GM23248 (cell line): ENCODE measurements around the gene MRGPRD. TPM values are rescaled to one million over a fixed set of nuclear protein-coding genes. Genes with fewer than 3 reads are reported as not detected.
"Not testable (repeated sequence)": the region's sequence is repeated elsewhere in the genome, so short reads cannot be mapped to it uniquely, and the experiment has no call there.

Experiments used
- DNase-seq: peaks from one replicate; pipeline ENCODE4 v3.0.0-alpha.2; 2015
- H2AFZ ChIP-seq: fragments of 200-600 bp; sonication (generic); 2 replicates; pipeline ENCODE4 v1.6.1; 2016; ENCODE audit warnings: antibody characterized with exemption
- H3F3A ChIP-seq: fragments of 200-600 bp; sonication (generic); 2 replicates; pipeline ENCODE4 v1.6.1; 2016; ENCODE audit warnings: mild to moderate bottlenecking, antibody characterized with exemption, mixed run types; ENCODE audit not compliant: insufficient read depth
- H3K27ac ChIP-seq: fragments of 200-600 bp; sonication (generic); 2 replicates; pipeline ENCODE4 v1.5.1; 2016; ENCODE audit warnings: mild to moderate bottlenecking
- H3K27me3 ChIP-seq: fragments of 200-600 bp; sonication (generic); replicated peaks from 2 replicates; pipeline ENCODE4 v1.6.1; 2016; ENCODE audit warnings: mild to moderate bottlenecking; ENCODE audit not compliant: insufficient read depth
- H3K36me3 ChIP-seq: fragments of 200-600 bp; sonication (generic); 2 replicates; pipeline ENCODE4 v1.6.1; 2016; ENCODE audit warnings: low read depth, mild to moderate bottlenecking
- H3K4me1 ChIP-seq: fragments of 200-600 bp; sonication (generic); 2 replicates; pipeline ENCODE4 v1.6.1; 2016; ENCODE audit warnings: mild to moderate bottlenecking; ENCODE audit not compliant: insufficient read depth
- H3K4me2 ChIP-seq: fragments of 200-600 bp; sonication (generic); one replicate; pipeline ENCODE4 v1.6.1; 2016; ENCODE audit warnings: mild to moderate bottlenecking; ENCODE audit not compliant: unreplicated experiment
- H3K4me3 ChIP-seq: fragments of 200-600 bp; sonication (generic); 2 replicates; pipeline ENCODE4 v1.5.1; 2016; ENCODE audit warnings: mild to moderate bottlenecking
- H3K79me2 ChIP-seq: fragments of 200-600 bp; sonication (generic); 2 replicates; pipeline ENCODE4 v1.6.1; 2016; ENCODE audit warnings: mild to moderate bottlenecking; ENCODE audit not compliant: insufficient read depth
- H3K9ac ChIP-seq: fragments of 200-600 bp; sonication (generic); 2 replicates; pipeline ENCODE4 v1.6.1; 2016; ENCODE audit warnings: mild to moderate bottlenecking
- H3K9me2 ChIP-seq: fragments of 200-600 bp; sonication (generic); 2 replicates; pipeline ENCODE4 v1.6.1; 2016; ENCODE audit warnings: mixed run types, mild to moderate bottlenecking, moderate library complexity; ENCODE audit not compliant: insufficient read depth
- H3K9me3 ChIP-seq: fragments of 200-600 bp; sonication (generic); one replicate; pipeline ENCODE4 v1.6.1; 2017; ENCODE audit warnings: low read depth
- H4K20me1 ChIP-seq: fragments of 200-600 bp; sonication (generic); 2 replicates; pipeline ENCODE4 v1.6.0; 2016; ENCODE audit not compliant: insufficient read depth
- EZH2 ChIP-seq: fragments of 200-600 bp; sonication (generic); IDR thresholded peaks from 2 replicates; pipeline ENCODE4 v1.6.1; 2018; ENCODE audit warnings: antibody characterized with exemption, mild to moderate bottlenecking; ENCODE audit not compliant: insufficient read depth, poor library complexity, severe bottlenecking
- EZH2phosphoT487 ChIP-seq: fragments of 200-600 bp; sonication (generic); IDR thresholded peaks from 2 replicates; pipeline ENCODE4 v1.6.1; 2018; ENCODE audit warnings: antibody characterized with exemption, moderate library complexity, mild to moderate bottlenecking, low read depth; ENCODE audit not compliant: insufficient read depth
- WGBS, 2 experiments: methylation state at CpG; one replicate each; pipeline ENCODE4 v1.1.6; 2015 to 2017; ENCODE audit warnings: low lambda C conversion rate in 2 of 2, low coverage in 1 of 2; ENCODE audit errors: missing lambda C conversion rate in 2 of 2; 5-methylcytosine and 5-hydroxymethylcytosine counted together
- in situ Hi-C: fragments of 300-500 bp; cut with MboI; formaldehyde crosslinking; loops from 2 replicates; pipeline ENCODE4 v1.15.0; 2020
- polyA plus RNA-seq: library from polyadenylated mRNA; unstranded; fragments of >200 nt; fragmentation: Nextera tagmentation; extraction: Ambion mirVana; gene quantifications from 2 replicates; pipeline ENCODE4 v1.2.1, GENCODE V29; 2016
- total RNA-seq: library from RNA; depleted of rRNA; stranded (reverse); fragments of >200 nt; shearing (Covaris generic); gene quantifications from 2 replicates; pipeline ENCODE4 v1.2.3, GENCODE V29; 2014

The MRGPRD gene
- total and polyA plus RNA-seq, 2 experiments from 2014 or later = not detected

GRCh38 chr11:69000391-69000790, 19.6 kb upstream of the MRGPRD start:
- H3K4me1 ChIP-seq = peaks cover 12% of the 10 kb centered on the region
- peak overlapping the region; percentile 37 for H3K4me2 ChIP-seq
- in situ Hi-C loops = no loop called here

GRCh38 chr11:68999748-69000355, 19.1 kb upstream of the MRGPRD start:
- H2AFZ ChIP-seq, H3K9me2 ChIP-seq, in situ Hi-C loops, H3K36me3 ChIP-seq, H3K9me3 ChIP-seq, DNase-seq, H3K4me3 ChIP-seq, H3K4me2 ChIP-seq, H4K20me1 ChIP-seq, H3K79me2 ChIP-seq, H3K27me3 ChIP-seq: not testable (repeated sequence)
- WGBS, 2 experiments = 86 to 88% methylated on average over 12 of the region's 12 CpGs
- H3K4me1 ChIP-seq = peaks cover 12% of the 10 kb centered on the region
- peaks cover 15% of the 10 kb centered on the region for H3F3A ChIP-seq
- peak overlapping the region; percentile 67 for H3K27ac ChIP-seq
- H3K9ac ChIP-seq = peak overlapping the region; percentile 67

More at GRCh38 chr11:69000391-69000790, 19.6 kb upstream of the MRGPRD start:
- Histone ChIP-seq H4K20me1 (no peaks in the 10 kb centered on the region), H3K27ac (peak overlapping the region; percentile 67), H3K79me2 (no peaks in the 10 kb centered on the region), H3K4me3 (no peak overlapping the region), H3K27me3 (no peaks in the 10 kb centered on the region), H3K9ac (peak overlapping the region; percentile 67), H2AFZ (peak overlapping the region; percentile 31; the same call in 1 of the 2 replicates), H3F3A (peaks cover 15% of the 10 kb centered on the region), H3K36me3 (no peaks in the 10 kb centered on the region), H3K9me3 (no peaks in the 10 kb centered on the region), H3K9me2 (no peaks in the 10 kb centered on the region)
- 12 to 19% methylated on average over 5 of the region's 5 CpGs for WGBS, 2 experiments
- TF ChIP-seq EZH2phosphoT487 (no peak), EZH2 (no peak)
- DNase-seq = peak; percentile 13

GRCh38 chr11:68999093-68999747, 18.4 kb upstream of the MRGPRD start:
- DNase-seq = no peak
- H4K20me1 ChIP-seq = no peaks in the 10 kb centered on the region
- peaks cover 12% of the 10 kb centered on the region for H3K4me1 ChIP-seq
- no peaks in the 10 kb centered on the region for H3K9me2 ChIP-seq
- H2AFZ ChIP-seq = no peak overlapping the region
- no peaks in the 10 kb centered on the region for H3K9me3 ChIP-seq
- H3K9ac ChIP-seq = no peak overlapping the region
- no peak overlapping the region for H3K4me3 ChIP-seq
- no peak for TF ChIP-seq EZH2phosphoT487
- no peak for TF ChIP-seq EZH2
- H3F3A ChIP-seq = peaks cover 15% of the 10 kb centered on the region
- no peak overlapping the region for H3K27ac ChIP-seq
- H3K27me3 ChIP-seq = no peaks in the 10 kb centered on the region
- in situ Hi-C loops = no loop called here
- no peaks in the 10 kb centered on the region for H3K36me3 ChIP-seq
- no peak overlapping the region for H3K4me2 ChIP-seq
- no peaks in the 10 kb centered on the region for H3K79me2 ChIP-seq
- WGBS, 2 experiments = 75 to 79% methylated on average over 8 of the region's 8 CpGs

- H2AFZ ChIP-seq = no peak overlapping the region
- no peak overlapping the region for H3K4me3 ChIP-seq
- in situ Hi-C loops = no loop called here
- H3K36me3 ChIP-seq = no peaks in the 10 kb centered on the region
- TF ChIP-seq EZH2phosphoT487 = no peak
- no peak for TF ChIP-seq EZH2
- H3K27ac ChIP-seq = no peak overlapping the region
- WGBS, 2 experiments = 26 to 28% methylated on average over 13 of the region's 13 CpGs
- no peaks in the 10 kb centered on the region for H3K9me3 ChIP-seq
- no peaks in the 10 kb centered on the region for H3K9me2 ChIP-seq
- DNase-seq = peak; percentile 15
- no peak overlapping the region for H3K9ac ChIP-seq
- H3K4me1 ChIP-seq = peaks cover 12% of the 10 kb centered on the region
- no peaks in the 10 kb centered on the region for H4K20me1 ChIP-seq
- H3K4me2 ChIP-seq = no peak overlapping the region
- H3F3A ChIP-seq = peaks cover 15% of the 10 kb centered on the region
- no peaks in the 10 kb centered on the region for H3K27me3 ChIP-seq
- H3K79me2 ChIP-seq = no peaks in the 10 kb centered on the region
These were observed 17.7 kb upstream of the MRGPRD start for GRCh38 chr11:68998390-68998911.
